HG03439 (cell line): Measurements from ENCODE around the gene DPEP1.
"Not testable (repeated sequence)": the region's sequence is repeated elsewhere in the genome, so short reads cannot be mapped to it uniquely, and the experiment has no call there.

Experiments
- ATAC-seq: cut with Tn5 transposase; IDR thresholded peaks from one replicate; pipeline ENCODE4 v1.9.1; 2021; ENCODE audit warnings: mild to moderate bottlenecking, moderate library complexity; ENCODE audit not compliant: unreplicated experiment

Gene DPEP1

GRCh38 chr16:89618109-89618998 is 4.9 kb downstream of the DPEP1 start:
- ATAC-seq = no peak

- no peak for ATAC-seq
Measured at GRCh38 chr16:89619840-89620239, 6.4 kb downstream of the DPEP1 start.

- no peak for ATAC-seq
Measured at GRCh38 chr16:89620406-89620841, 7.0 kb downstream of the DPEP1 start.

GRCh38 chr16:89621136-89621697 is 7.8 kb downstream of the DPEP1 start:
- no peak for ATAC-seq

- no peak for ATAC-seq
Measured at GRCh38 chr16:89621698-89622409, 8.4 kb downstream of the DPEP1 start.

- ATAC-seq = no peak
Measured at GRCh38 chr16:89623511-89624261, 10.2 kb downstream of the DPEP1 start.

- ATAC-seq = no peak
Measured at GRCh38 chr16:89624777-89625761, 11.6 kb downstream of the DPEP1 start.

GRCh38 chr16:89629827-89630610 is 16.6 kb downstream of the DPEP1 start:
- no peak for ATAC-seq

GRCh38 chr16:89633064-89633631 is 19.7 kb downstream of the DPEP1 start:
- no peak for ATAC-seq

GRCh38 chr16:89634463-89635385 is 21.3 kb downstream of the DPEP1 start:
- ATAC-seq = not testable (repeated sequence)

GRCh38 chr16:89636663-89637062 is 23.2 kb downstream of the DPEP1 start:
- ATAC-seq = no peak

- no peak for ATAC-seq
Measured at GRCh38 chr16:89637379-89637778, 23.9 kb downstream of the DPEP1 start.

- ATAC-seq = no peak
Measured at GRCh38 chr16:89638455-89638854, 25.0 kb downstream of the DPEP1 start.

GRCh38 chr16:89639385-89639784 is 25.9 kb downstream of the DPEP1 start:
- ATAC-seq = no peak

- no peak for ATAC-seq
Measured at GRCh38 chr16:89641458-89642119, 28.1 kb downstream of the DPEP1 start.

GRCh38 chr16:89642574-89642973 is 29.1 kb downstream of the DPEP1 start:
- ATAC-seq = no peak

GRCh38 chr16:89643769-89644300 is 30.4 kb downstream of the DPEP1 start:
- no peak for ATAC-seq
